GM13977 (cell line): Measurements from ENCODE around the gene LRRC8A.
A peak's percentile ranks its signal among the peaks of the same experiment; 100 is the strongest.
"Not testable (repeated sequence)": the region's sequence is repeated elsewhere in the genome, so short reads cannot be mapped to it uniquely, and the experiment has no call there.

ENCODE experiments used
- DNase-seq: peaks from one replicate; pipeline ENCODE4 v3.0.0; 2012; ENCODE audit warnings: low spot score
- CTCF ChIP-seq: IDR thresholded peaks from 2 replicates; pipeline ENCODE4 v1.5.1; 2012; ENCODE audit warnings: mild to moderate bottlenecking, control low read depth; ENCODE audit not compliant: insufficient read depth; ENCODE audit errors: extremely low read depth, missing control alignments
- in situ Hi-C: fragments of 300-500 bp; cut with MboI; formaldehyde crosslinking; loops from one replicate; pipeline ENCODE4 v1.12.0; 2022; ENCODE audit warnings: low sequenced_read_pairs, low pct_unique_long_range_greater_than_20kb, mixed read lengths, inconsistent platforms; ENCODE audit not compliant: unreplicated experiment

The LRRC8A gene

GRCh38 chr9:128860937-128861336, 21.0 kb upstream of the LRRC8A start:
- TF ChIP-seq CTCF: no peak
- in situ Hi-C loops: no loop called here
- DNase-seq: no peak

DNA sequence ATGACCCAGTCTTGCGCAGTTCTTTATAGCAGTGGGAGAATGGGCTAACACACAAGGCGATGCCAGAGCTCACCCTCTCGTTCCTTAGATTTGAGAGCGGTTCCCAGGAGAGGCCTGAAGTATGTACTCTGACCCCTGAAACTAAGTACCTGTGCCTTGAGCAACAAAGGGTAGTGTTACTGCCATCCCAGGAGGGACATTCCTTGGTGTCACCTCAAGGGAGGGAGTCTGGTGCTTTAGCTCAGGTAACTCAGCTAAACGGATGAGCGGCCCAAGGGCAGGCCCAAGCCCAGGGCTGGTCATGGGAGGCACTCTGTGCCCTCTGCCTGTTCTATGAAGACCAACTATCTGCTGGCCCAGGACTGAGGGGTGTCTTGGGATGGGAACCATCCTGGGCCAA, 20.4 kb upstream of the LRRC8A start:
- no peak for DNase-seq
- TF ChIP-seq CTCF: no peak
- in situ Hi-C loops: no loop called here

DNA sequence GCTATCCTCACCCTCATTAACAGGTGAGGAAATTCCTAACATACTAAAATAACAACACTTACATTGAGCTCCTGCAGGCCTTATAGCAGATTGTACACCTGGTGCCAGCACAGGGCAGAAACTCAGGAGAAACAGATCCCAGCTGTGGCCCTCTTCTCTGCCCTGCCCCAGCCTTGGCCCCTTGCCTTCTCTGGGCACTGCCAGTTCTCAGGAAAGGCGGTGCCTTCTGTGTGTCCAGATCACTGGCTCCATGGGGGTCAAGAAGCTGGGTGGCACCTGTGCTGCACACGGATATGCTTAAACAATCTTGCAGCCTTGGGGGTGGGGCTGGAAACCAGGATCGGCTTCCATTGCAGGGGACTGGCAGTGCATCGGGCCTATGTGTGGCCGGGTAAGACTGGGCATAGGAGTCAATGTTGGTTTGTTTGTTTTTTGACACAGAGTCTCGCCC, 19.5 kb upstream of the LRRC8A start:
- TF ChIP-seq CTCF: no peak
- in situ Hi-C loops: no loop called here
- DNase-seq: no peak

GRCh38 chr9:128863647-128864046, 18.3 kb upstream of the LRRC8A start:
- in situ Hi-C loops: no loop called here
- DNase-seq: peak; percentile 84
- peak; percentile 93 for TF ChIP-seq CTCF

GRCh38 chr9:128870128-128870940, 11.6 kb upstream of the LRRC8A start:
- in situ Hi-C loops: no loop called here
- no peak for TF ChIP-seq CTCF
- DNase-seq: no peak

DNA sequence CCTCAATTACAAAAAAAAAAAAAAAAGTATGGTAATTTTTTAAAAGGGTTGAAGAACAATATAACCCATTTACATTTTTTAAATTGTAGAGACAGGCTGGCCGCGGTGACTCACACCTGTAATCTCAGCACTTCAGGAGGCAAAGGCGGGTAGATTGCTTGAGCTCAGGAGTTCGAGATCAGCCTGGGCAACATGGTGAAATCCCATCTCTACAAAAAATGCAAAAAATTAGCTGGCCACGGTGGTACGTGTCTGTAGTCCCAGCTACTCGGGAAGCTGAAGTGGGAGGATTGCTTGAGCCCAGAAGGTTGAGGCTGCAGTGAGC, 11.0 kb upstream of the LRRC8A start:
- in situ Hi-C loops, DNase-seq: not testable (repeated sequence)

- TF ChIP-seq CTCF: peak; percentile 3
- in situ Hi-C loops: no loop called here
- DNase-seq: no peak
Measured at GRCh38 chr9:128877852-128878251, 4.1 kb upstream of the LRRC8A start.
